Activated T-helper 2 cell treated with anti-CD3 and anti-CD28 coated beads, Interferon-gamma antibody, Interleukin-2, Interleukin-4, amounts not matched to agents 10 μg/mL and 5 μg/mL and 100 μg/mL, durations not matched to agents 14 hours and 24 hours and 36 hours (primary cell): ENCODE results near the gene P2RY6. TPM values are rescaled to one million over a fixed set of nuclear protein-coding genes. Genes with fewer than 3 reads are reported as not detected.

Experiments used
- DNase-seq: peaks from one replicate; pipeline ENCODE4 v3.0.0; 2021; ENCODE audit warnings: low spot score
- H3K27ac Mint-ChIP-seq: one replicate; pipeline ENCODE4 v1.8.0; 2021; ENCODE audit warnings: mixed read lengths
- H3K27me3 Mint-ChIP-seq: one replicate; pipeline ENCODE4 v1.8.0; 2021; ENCODE audit warnings: low read depth, mixed read lengths
- H3K36me3 Mint-ChIP-seq: one replicate; pipeline ENCODE4 v1.8.0; 2021; ENCODE audit warnings: low read depth, mixed read lengths
- H3K4me1 Mint-ChIP-seq: one replicate; pipeline ENCODE4 v1.8.0; 2021; ENCODE audit warnings: low read depth, mixed read lengths
- H3K4me3 Mint-ChIP-seq: one replicate; pipeline ENCODE4 v1.8.0; 2021; ENCODE audit warnings: low read depth, mild to moderate bottlenecking, moderate library complexity, mixed read lengths
- H3K9me3 Mint-ChIP-seq: one replicate; pipeline ENCODE4 v1.8.0; 2021; ENCODE audit warnings: mixed read lengths
- intact Hi-C: fragments of 100-400 bp; cut with micrococcal nuclease; formaldehyde crosslinking; loops from one replicate; pipeline ENCODE4 v1.15.1; 2023
- total RNA-seq: library from RNA; stranded (reverse); gene quantifications from 2 replicates; pipeline ENCODE4 v1.2.3, GENCODE V29; 2022

The P2RY6 gene
- total RNA-seq, 1 donor from 2014 or later = not detected

GRCh38 chr11:73242251-73243092 lies 29.7 kb upstream of the P2RY6 start:
- intact Hi-C loops = loop anchor here (2.0 kb wide), 1 partner anchor 58 kb away; no protein-coding TSS in a partner anchor
- H3K4me3 Mint-ChIP-seq = no peak overlapping the region
- H3K36me3 Mint-ChIP-seq = no peaks in the 10 kb centered on the region
- H3K4me1 Mint-ChIP-seq = no peaks in the 10 kb centered on the region
- H3K27me3 Mint-ChIP-seq = peaks cover 13% of the 10 kb centered on the region
- DNase-seq = peak; percentile 55
- H3K9me3 Mint-ChIP-seq = no peaks in the 10 kb centered on the region
- no peak overlapping the region for H3K27ac Mint-ChIP-seq

GRCh38 chr11:73243093-73243485 lies 29.0 kb upstream of the P2RY6 start:
- H3K27ac Mint-ChIP-seq = no peak overlapping the region
- H3K4me1 Mint-ChIP-seq = no peaks in the 10 kb centered on the region
- DNase-seq = no peak
- no peaks in the 10 kb centered on the region for H3K9me3 Mint-ChIP-seq
- no peaks in the 10 kb centered on the region for H3K36me3 Mint-ChIP-seq
- H3K4me3 Mint-ChIP-seq = no peak overlapping the region
- intact Hi-C loops = loop anchor here (2.0 kb wide), 1 partner anchor 58 kb away; no protein-coding TSS in a partner anchor
- H3K27me3 Mint-ChIP-seq = peaks cover 13% of the 10 kb centered on the region

- no peak overlapping the region for H3K4me3 Mint-ChIP-seq
- H3K36me3 Mint-ChIP-seq = no peaks in the 10 kb centered on the region
Observed at GRCh38 chr11:73244589-73245240, 27.4 kb upstream of the P2RY6 start.

GRCh38 chr11:73245461-73245860 lies 26.7 kb upstream of the P2RY6 start:
- no peak overlapping the region for H3K27ac Mint-ChIP-seq
- H3K4me3 Mint-ChIP-seq = no peak overlapping the region
- intact Hi-C loops = no loop called here
- DNase-seq = no peak
- no peaks in the 10 kb centered on the region for H3K9me3 Mint-ChIP-seq
- H3K36me3 Mint-ChIP-seq = no peaks in the 10 kb centered on the region
- H3K27me3 Mint-ChIP-seq = peaks cover 13% of the 10 kb centered on the region
- peaks cover 5% of the 10 kb centered on the region for H3K4me1 Mint-ChIP-seq

More at GRCh38 chr11:73244589-73245240, 27.4 kb upstream of the P2RY6 start:
- DNase-seq = no peak
- Mint-ChIP-seq H3K9me3 (no peaks in the 10 kb centered on the region), H3K4me1 (peaks cover 4% of the 10 kb centered on the region), H3K27me3 (peaks cover 13% of the 10 kb centered on the region), H3K27ac (no peak overlapping the region)
- intact Hi-C loops = no loop called here

GRCh38 chr11:73246303-73246702 lies 25.8 kb upstream of the P2RY6 start:
- Mint-ChIP-seq H3K27me3 (peaks cover 13% of the 10 kb centered on the region), H3K27ac (no peak overlapping the region), H3K9me3 (no peaks in the 10 kb centered on the region), H3K4me3 (no peak overlapping the region), H3K36me3 (no peaks in the 10 kb centered on the region), H3K4me1 (peaks cover 5% of the 10 kb centered on the region)
- DNase-seq = no peak
- intact Hi-C loops = no loop called here

- peaks cover 9% of the 10 kb centered on the region for H3K27me3 Mint-ChIP-seq
- H3K4me3 Mint-ChIP-seq = no peak overlapping the region
- intact Hi-C loops = no loop called here
- no peaks in the 10 kb centered on the region for H3K9me3 Mint-ChIP-seq
- no peak overlapping the region for H3K27ac Mint-ChIP-seq
- H3K4me1 Mint-ChIP-seq = peaks cover 5% of the 10 kb centered on the region
- no peak for DNase-seq
- no peaks in the 10 kb centered on the region for H3K36me3 Mint-ChIP-seq
Observed at GRCh38 chr11:73248526-73249185, 23.5 kb upstream of the P2RY6 start.

GRCh38 chr11:73249304-73249703 lies 22.8 kb upstream of the P2RY6 start:
- H3K36me3 Mint-ChIP-seq = no peaks in the 10 kb centered on the region
- intact Hi-C loops = no loop called here
- no peaks in the 10 kb centered on the region for H3K9me3 Mint-ChIP-seq
- H3K4me1 Mint-ChIP-seq = peaks cover 5% of the 10 kb centered on the region
- no peak for DNase-seq
- H3K4me3 Mint-ChIP-seq = no peak overlapping the region
- H3K27ac Mint-ChIP-seq = no peak overlapping the region
- H3K27me3 Mint-ChIP-seq = peaks cover 9% of the 10 kb centered on the region

GRCh38 chr11:73249853-73250783 lies 22.0 kb upstream of the P2RY6 start:
- Mint-ChIP-seq H3K4me1 (peaks cover 5% of the 10 kb centered on the region), H3K27ac (no peak overlapping the region), H3K9me3 (no peaks in the 10 kb centered on the region), H3K36me3 (no peaks in the 10 kb centered on the region), H3K27me3 (peaks cover 4% of the 10 kb centered on the region), H3K4me3 (no peak overlapping the region)
- intact Hi-C loops = no loop called here
- DNase-seq = no peak

GRCh38 chr11:73252577-73253191 lies 19.5 kb upstream of the P2RY6 start:
- no peak overlapping the region for H3K4me3 Mint-ChIP-seq
- DNase-seq = no peak

GRCh38 chr11:73257342-73258103 lies 14.6 kb upstream of the P2RY6 start:
- Mint-ChIP-seq H3K27me3 (peaks cover 13% of the 10 kb centered on the region), H3K9me3 (no peaks in the 10 kb centered on the region), H3K4me3 (no peak overlapping the region), H3K27ac (no peak overlapping the region), H3K4me1 (no peaks in the 10 kb centered on the region), H3K36me3 (no peaks in the 10 kb centered on the region)
- intact Hi-C loops = no loop called here
- no peak for DNase-seq

More at GRCh38 chr11:73252577-73253191, 19.5 kb upstream of the P2RY6 start:
- no peaks in the 10 kb centered on the region for H3K36me3 Mint-ChIP-seq
- H3K4me1 Mint-ChIP-seq = peaks cover 5% of the 10 kb centered on the region
- H3K9me3 Mint-ChIP-seq = no peaks in the 10 kb centered on the region
- H3K27ac Mint-ChIP-seq = no peak overlapping the region
- H3K27me3 Mint-ChIP-seq = peaks cover 3% of the 10 kb centered on the region
- intact Hi-C loops = no loop called here
